Astrocyte of the spinal cord (primary cell): ENCODE data around the gene RFX8.

Source experiments
- DNase-seq: peaks from one replicate; pipeline ENCODE4 v3.0.0; 2011; ENCODE audit warnings: low read depth, low spot score
- H3K4me3 ChIP-seq: 2 replicates; pipeline ENCODE4 v1.5.1; 2011; ENCODE audit warnings: low read depth, mild to moderate bottlenecking, low read length, moderate library complexity
- in situ Hi-C: cut with HindIII; loops from 2 replicates; pipeline ENCODE4 v1.10.0; 2017; ENCODE audit warnings: low sequenced_read_pairs
- TF ChIP-seq, protein P1 (sequence below): IDR thresholded peaks from 2 replicates; pipeline ENCODE4 v1.5.1; 2012; ENCODE audit warnings: low read depth, mild to moderate bottlenecking, low read length, inconsistent platforms

RFX8 gene

DNA sequence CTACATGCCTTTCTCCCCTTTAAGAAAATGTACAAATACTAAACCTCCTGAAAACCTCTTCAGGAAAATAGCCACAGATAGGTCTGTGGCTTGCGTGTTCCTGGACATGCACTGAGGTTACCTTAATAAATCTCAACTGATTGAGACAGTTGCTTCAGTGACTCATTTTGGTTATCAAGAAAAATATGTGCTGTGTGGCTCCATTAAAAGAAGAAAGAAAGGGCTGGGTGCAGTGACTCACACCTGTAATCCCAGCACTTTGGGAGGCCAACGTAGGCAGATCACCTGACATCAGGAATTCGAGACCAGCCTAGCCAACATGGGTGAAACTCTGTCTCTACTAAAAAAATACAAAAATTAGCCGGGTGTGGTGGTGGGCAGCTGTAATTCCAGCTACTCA is 114.7 kb downstream of the RFX8 start:
- peak; percentile 44 for DNase-seq
- in situ Hi-C loops = no loop called here
- TF ChIP-seq, protein P1, sequence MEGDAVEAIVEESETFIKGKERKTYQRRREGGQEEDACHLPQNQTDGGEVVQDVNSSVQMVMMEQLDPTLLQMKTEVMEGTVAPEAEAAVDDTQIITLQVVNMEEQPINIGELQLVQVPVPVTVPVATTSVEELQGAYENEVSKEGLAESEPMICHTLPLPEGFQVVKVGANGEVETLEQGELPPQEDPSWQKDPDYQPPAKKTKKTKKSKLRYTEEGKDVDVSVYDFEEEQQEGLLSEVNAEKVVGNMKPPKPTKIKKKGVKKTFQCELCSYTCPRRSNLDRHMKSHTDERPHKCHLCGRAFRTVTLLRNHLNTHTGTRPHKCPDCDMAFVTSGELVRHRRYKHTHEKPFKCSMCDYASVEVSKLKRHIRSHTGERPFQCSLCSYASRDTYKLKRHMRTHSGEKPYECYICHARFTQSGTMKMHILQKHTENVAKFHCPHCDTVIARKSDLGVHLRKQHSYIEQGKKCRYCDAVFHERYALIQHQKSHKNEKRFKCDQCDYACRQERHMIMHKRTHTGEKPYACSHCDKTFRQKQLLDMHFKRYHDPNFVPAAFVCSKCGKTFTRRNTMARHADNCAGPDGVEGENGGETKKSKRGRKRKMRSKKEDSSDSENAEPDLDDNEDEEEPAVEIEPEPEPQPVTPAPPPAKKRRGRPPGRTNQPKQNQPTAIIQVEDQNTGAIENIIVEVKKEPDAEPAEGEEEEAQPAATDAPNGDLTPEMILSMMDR = no peak
- H3K4me3 ChIP-seq = no peak overlapping the region

DNA sequence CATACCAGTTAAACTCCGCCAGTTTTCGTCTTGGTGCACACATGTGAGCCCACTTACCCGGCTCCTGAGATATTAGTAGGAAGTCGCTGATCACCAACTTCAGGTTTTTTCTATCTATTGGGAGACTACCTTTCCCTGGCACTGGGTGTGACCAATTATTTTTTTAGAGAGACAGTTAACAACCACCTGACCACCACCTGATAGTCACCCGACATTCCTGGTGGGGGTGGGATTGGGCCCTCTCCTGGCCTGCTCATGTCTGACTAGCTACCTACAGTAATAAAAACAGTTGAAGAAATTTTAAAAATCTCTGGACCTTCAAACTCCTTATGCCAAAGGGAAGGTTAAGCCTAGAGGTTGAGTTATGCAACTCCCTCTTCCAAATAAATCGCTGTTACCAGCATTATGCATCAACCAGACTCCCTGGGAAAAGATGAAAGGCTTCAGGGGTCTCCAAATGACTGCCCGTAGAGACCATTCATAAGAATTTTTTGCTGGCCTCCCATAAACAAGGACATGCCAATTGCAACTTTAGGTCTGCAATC is 115.4 kb downstream of the RFX8 start:
- in situ Hi-C loops = no loop called here
- TF ChIP-seq, protein P1 = no peak
- no peak for DNase-seq

DNA sequence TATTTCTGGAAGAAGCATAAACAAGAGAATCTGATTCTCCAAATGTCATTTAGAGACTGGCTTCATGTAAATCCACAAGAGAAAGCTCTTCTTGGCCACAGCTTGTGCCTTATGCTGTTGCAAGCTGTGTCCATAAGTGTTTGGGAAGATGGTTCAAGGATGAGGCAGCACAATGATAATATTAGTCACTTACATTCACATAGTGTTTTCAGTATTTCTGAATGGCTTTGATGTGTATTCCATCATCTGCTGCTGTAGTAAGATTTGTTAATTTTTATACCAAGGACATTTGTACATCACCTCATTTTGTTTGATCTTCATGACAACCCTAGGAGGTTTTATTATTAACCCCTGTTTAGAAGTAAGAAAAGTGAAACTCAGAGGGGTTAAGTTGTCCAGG is 117.5 kb downstream of the RFX8 start:
- DNase-seq = no peak
- TF ChIP-seq, protein P1 = no peak
- in situ Hi-C loops = no loop called here
- H3K4me3 ChIP-seq = no peak overlapping the region

More for the DNA sequence above, 115.4 kb downstream of the RFX8 start:
- no peak overlapping the region for H3K4me3 ChIP-seq

DNA sequence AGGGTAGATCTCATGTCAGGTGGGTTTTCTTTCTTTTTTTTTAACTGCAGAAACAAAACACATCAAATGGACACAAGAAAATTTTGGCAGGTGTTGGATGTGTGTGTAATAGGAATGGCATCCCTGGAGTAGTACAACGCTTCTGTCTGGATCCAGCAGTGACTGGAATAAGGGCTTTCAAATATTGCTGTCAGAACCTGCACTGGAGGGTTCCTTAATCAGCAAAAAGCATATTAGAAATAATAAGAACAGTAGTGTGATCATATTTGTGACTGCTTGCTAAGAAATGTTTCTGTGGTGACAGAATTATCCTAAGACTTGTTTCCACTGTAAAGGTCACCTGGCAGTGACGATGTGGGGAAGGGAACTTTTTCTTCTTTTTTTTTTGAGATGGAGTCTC is 118.4 kb downstream of the RFX8 start:
- in situ Hi-C loops = no loop called here
- TF ChIP-seq, protein P1 = no peak
- DNase-seq = peak; percentile 48
- no peak overlapping the region for H3K4me3 ChIP-seq

DNA sequence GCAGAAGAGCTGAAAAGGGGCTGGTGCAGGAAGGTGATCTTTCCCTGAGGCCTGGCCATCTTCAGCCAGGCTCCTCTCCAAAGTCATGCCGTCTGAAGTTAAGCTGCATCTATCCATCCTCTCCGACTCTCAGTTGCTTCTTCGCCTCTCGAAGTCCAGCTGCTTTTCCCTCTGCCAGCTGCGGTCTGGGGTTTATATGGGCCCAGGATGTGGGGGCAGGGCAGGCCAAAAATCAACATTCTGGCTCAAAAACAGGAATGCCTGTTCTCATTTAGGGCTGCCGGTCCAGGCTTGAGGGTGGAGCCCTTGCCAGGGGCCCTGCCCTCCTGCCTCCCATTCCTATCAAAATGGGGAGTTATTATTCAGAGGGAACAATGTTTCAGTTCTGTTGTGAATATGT is 118.9 kb downstream of the RFX8 start:
- no peak overlapping the region for H3K4me3 ChIP-seq
- in situ Hi-C loops = no loop called here
- no peak for DNase-seq
- TF ChIP-seq, protein P1 = no peak

DNA sequence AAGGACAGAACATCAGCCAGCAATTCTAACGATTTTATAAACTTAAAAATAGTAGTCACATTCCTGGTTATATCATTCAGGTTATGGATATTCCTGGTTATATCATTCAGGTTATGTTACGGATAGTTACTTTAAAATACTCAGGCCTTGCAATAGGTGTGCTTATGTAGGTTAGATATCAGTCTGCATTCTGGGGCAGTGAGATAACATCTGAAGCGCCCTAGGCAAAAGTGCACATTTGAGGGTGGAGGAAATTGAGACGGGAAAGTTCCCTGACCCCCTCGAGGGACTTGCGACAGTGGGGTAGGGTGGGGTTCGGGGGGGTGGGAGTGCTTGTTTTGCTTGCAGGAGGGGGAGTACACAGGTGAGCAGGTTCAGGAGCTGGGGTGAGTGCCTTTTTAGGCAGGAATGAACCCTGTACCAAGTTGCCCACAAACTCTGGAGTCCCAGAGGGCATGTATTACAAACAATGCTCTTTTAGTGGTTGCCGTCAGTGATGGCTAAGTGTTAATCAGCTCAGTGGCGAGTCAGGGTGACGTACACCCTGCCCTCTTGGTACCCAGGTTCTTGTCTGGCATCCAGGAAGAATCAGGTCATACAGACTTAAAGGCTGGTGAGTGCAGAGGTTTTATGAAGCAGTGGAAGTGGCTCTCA is 119.4 kb downstream of the RFX8 start:
- no peak for DNase-seq
- TF ChIP-seq, protein P1 = no peak
- H3K4me3 ChIP-seq = no peak overlapping the region
- in situ Hi-C loops = no loop called here
